MCF 10A (cell line): ENCODE results near the gene PHLPP1. TPM values are rescaled to one million over a fixed set of nuclear protein-coding genes. Genes with fewer than 3 reads are reported as not detected.

ENCODE experiments used
- BruUV-seq: library from RNA; stranded (reverse); fragments of 400-500 nt; replicated peaks from 2 replicates; lab custom pipeline; 2021; lab: Mats Ljungman, UMichigan
- CTCF ChIA-PET: fragments of 300-600 bp; sonication (Branson Sonifier 250); formaldehyde crosslinking; extraction: SDS; loops from one replicate; lab custom pipeline; 2021; ENCODE audit warnings: antibody characterized with exemption, inconsistent platforms; lab: Yijun Ruan, JAX
- POLR2A ChIA-PET: fragments of 300-600, 350-650 bp; sonication (Branson Sonifier 250); formaldehyde crosslinking; extraction: SDS; loops from one replicate; lab custom pipeline; 2020; ENCODE audit warnings: antibody characterized with exemption, inconsistent platforms; lab: Yijun Ruan, JAX
- DNase-seq: peaks from one replicate; pipeline ENCODE4 v3.0.0-alpha.2; 2018; ENCODE audit not compliant: unreplicated experiment
- H3K27ac Mint-ChIP-seq: one replicate; pipeline ENCODE4 v1.8.0; 2022; ENCODE audit warnings: mild to moderate bottlenecking, low read depth, mixed read lengths; ENCODE audit not compliant: unreplicated experiment
- H3K27me3 Mint-ChIP-seq: one replicate; pipeline ENCODE4 v1.8.0; 2022; ENCODE audit warnings: mixed read lengths; ENCODE audit not compliant: insufficient read depth, unreplicated experiment
- H3K36me3 Mint-ChIP-seq: one replicate; pipeline ENCODE4 v1.8.0; 2022; ENCODE audit warnings: mild to moderate bottlenecking, moderate library complexity, mixed read lengths; ENCODE audit not compliant: insufficient read depth, unreplicated experiment
- H3K4me1 Mint-ChIP-seq: one replicate; pipeline ENCODE4 v1.8.0; 2022; ENCODE audit warnings: mixed read lengths; ENCODE audit not compliant: insufficient read depth, unreplicated experiment
- H3K4me3 Mint-ChIP-seq: one replicate; pipeline ENCODE4 v1.8.0; 2022; ENCODE audit warnings: mild to moderate bottlenecking, moderate library complexity, mixed read lengths; ENCODE audit not compliant: unreplicated experiment
- H3K9me3 Mint-ChIP-seq: one replicate; pipeline ENCODE4 v1.8.0; 2022; ENCODE audit warnings: mixed read lengths; ENCODE audit not compliant: unreplicated experiment
- intact Hi-C: fragments of 100-400 bp; cut with micrococcal nuclease; formaldehyde crosslinking; loops from 2 replicates; pipeline ENCODE4 v1.14.1; 2022
- total RNA-seq: library from RNA; stranded (reverse); gene quantifications from 2 replicates; pipeline ENCODE4 v1.2.3, GENCODE V29; 2022
- TF ChIP-seq, protein P1 (sequence below): fragments of 200-600 bp; IDR thresholded peaks from one replicate; pipeline ENCODE4 v1.8.0; 2022; ENCODE audit warnings: antibody characterized with exemption, mild to moderate bottlenecking; ENCODE audit not compliant: unreplicated experiment

PHLPP1 gene
- total RNA-seq, 1 experiment from 2014 or later, result 13.1 TPM

DNA sequence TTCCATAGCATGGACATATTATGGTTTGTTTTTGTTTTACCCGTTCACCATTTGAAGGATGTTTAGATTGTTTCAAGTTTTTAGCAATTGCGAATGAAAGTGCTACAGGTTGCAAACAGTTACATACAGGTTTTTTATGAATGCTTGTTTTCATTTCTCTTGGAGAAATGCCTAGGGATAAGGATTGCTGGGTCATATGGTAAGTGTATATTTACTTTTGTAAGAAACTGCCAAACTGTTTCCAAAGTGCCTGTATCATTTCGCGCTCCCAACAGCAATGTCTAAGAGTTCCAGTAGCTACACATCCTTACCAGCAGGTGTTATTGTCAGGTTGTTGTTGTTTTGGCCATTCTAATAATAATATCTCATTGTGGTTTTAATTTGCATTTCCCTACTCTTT, 251.7 kb downstream of the PHLPP1 start:
- intact Hi-C loops, result no loop called here
- Mint-ChIP-seq H3K36me3 (peaks cover 21% of the 10 kb centered on the region), H3K4me1 (no peaks in the 10 kb centered on the region), H3K27me3 (no peaks in the 10 kb centered on the region), H3K9me3 (no peaks in the 10 kb centered on the region), H3K4me3 (no peak overlapping the region), H3K27ac (no peak overlapping the region)
- BruUV-seq, result no TSS peak
- CTCF ChIA-PET, result interaction anchor here (1.4 kb wide), 1 partner anchor 9 kb away, joined by 4 read pairs; no protein-coding TSS in a partner anchor
- DNase-seq, result no peak
- TF ChIP-seq, protein P1, sequence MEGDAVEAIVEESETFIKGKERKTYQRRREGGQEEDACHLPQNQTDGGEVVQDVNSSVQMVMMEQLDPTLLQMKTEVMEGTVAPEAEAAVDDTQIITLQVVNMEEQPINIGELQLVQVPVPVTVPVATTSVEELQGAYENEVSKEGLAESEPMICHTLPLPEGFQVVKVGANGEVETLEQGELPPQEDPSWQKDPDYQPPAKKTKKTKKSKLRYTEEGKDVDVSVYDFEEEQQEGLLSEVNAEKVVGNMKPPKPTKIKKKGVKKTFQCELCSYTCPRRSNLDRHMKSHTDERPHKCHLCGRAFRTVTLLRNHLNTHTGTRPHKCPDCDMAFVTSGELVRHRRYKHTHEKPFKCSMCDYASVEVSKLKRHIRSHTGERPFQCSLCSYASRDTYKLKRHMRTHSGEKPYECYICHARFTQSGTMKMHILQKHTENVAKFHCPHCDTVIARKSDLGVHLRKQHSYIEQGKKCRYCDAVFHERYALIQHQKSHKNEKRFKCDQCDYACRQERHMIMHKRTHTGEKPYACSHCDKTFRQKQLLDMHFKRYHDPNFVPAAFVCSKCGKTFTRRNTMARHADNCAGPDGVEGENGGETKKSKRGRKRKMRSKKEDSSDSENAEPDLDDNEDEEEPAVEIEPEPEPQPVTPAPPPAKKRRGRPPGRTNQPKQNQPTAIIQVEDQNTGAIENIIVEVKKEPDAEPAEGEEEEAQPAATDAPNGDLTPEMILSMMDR, result no peak
- POLR2A ChIA-PET, result interaction anchor here (0.7 kb wide), 1 partner anchor 391 kb away, joined by 4 read pairs; no protein-coding TSS in a partner anchor

- intact Hi-C loops, result loop anchor here (10.0 kb wide), 1 partner anchor 789 kb away; the partner anchor contains the start of genes PIGN and RELCH
- ChIA-PET POLR2A (no interaction called here), CTCF (interaction anchor here (1.1 to 2.5 kb wide), 2 partner anchors 9 kb away, joined by 3 to 15 read pairs; no protein-coding TSS in a partner anchor)
- Mint-ChIP-seq H3K4me1 (peaks cover 9% of the 10 kb centered on the region), H3K9me3 (no peaks in the 10 kb centered on the region), H3K4me3 (no peak overlapping the region), H3K36me3 (peaks cover 25% of the 10 kb centered on the region), H3K27me3 (no peaks in the 10 kb centered on the region), H3K27ac (no peak overlapping the region)
- DNase-seq, result no peak
- BruUV-seq, result no TSS peak
- TF ChIP-seq, protein P1, result no peak
These were observed 258.3 kb downstream of the PHLPP1 start for GRCh38 chr18:62973689-62974088.

DNA sequence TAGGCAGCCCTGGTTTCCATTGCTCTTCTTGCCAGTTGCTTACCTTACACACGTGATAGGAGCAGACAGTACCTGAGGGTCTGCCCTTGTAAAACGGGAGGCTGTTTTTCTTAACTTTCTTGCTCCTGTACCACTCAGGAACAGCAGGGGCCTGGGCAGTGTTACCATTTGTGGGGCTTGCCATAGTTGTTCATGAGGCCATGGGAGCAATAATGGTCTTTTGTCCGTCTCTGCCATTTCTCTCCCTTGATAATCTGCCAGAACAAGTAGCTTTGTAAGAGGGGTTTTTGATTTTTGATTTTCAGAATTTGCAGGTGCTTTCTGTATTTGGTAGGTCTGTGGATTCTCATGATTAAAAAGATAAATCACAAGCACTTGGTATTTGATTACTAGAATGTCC, 259.0 kb downstream of the PHLPP1 start:
- Mint-ChIP-seq H3K9me3 (no peaks in the 10 kb centered on the region), H3K27me3 (no peaks in the 10 kb centered on the region), H3K4me1 (peaks cover 12% of the 10 kb centered on the region), H3K36me3 (peaks cover 21% of the 10 kb centered on the region), H3K4me3 (no peak overlapping the region), H3K27ac (no peak overlapping the region)
- POLR2A ChIA-PET, result interaction anchor here (0.7 kb wide), 1 partner anchor 260 kb away, joined by 3 read pairs; no protein-coding TSS in a partner anchor
- intact Hi-C loops, result loop anchor here (10.0 kb wide), 1 partner anchor 790 kb away; the partner anchor contains the start of genes PIGN and RELCH
- no peak for DNase-seq
- no TSS peak for BruUV-seq
- TF ChIP-seq, protein P1, result no peak
- CTCF ChIA-PET, result interaction anchor here (0.7 to 1.1 kb wide), 2 partner anchors 8 to 395 kb away, joined by 3 read pairs; no protein-coding TSS in a partner anchor

GRCh38 chr18:62974928-62975675, 259.8 kb downstream of the PHLPP1 start:
- intact Hi-C loops, result loop anchor here (10.0 kb wide), 1 partner anchor 790 kb away; the partner anchor contains the start of genes PIGN and RELCH
- BruUV-seq, result no TSS peak
- TF ChIP-seq, protein P1, result no peak
- Mint-ChIP-seq H3K9me3 (no peaks in the 10 kb centered on the region), H3K27ac (no peak overlapping the region), H3K4me3 (no peak overlapping the region), H3K27me3 (no peaks in the 10 kb centered on the region), H3K4me1 (peaks cover 14% of the 10 kb centered on the region), H3K36me3 (peaks cover 21% of the 10 kb centered on the region)
- DNase-seq, result no peak
- ChIA-PET POLR2A (no interaction called here), CTCF (interaction anchor here (1.1 to 1.3 kb wide), 2 partner anchors 7 to 389 kb away, joined by 3 to 5 read pairs; no protein-coding TSS in a partner anchor)
